Thymus (tissue), 11 donors: ENCODE data around the gene OR8H2. TPM values are rescaled to one million over a fixed set of nuclear protein-coding genes. Genes with fewer than 3 reads are reported as not detected.
"Not testable (repeated sequence)": the region's sequence is repeated elsewhere in the genome, so short reads cannot be mapped to it uniquely, and the experiment has no call there.

Source experiments
- DNase-seq, 9 donors: peaks; one replicate each; pipeline ENCODE4 v3.0.0-alpha.2; 2013; ENCODE audit warnings: low spot score in 9 of 9, low read depth in 6 of 9, missing footprints in 1 of 9
- H3K27ac ChIP-seq, 2 donors: one replicate each; pipeline ENCODE4 v1.5.1; 2013; ENCODE audit warnings: control low read depth in 1 of 2, low read depth in 1 of 2, low read length in 1 of 2, mild to moderate bottlenecking in 1 of 2, moderate library complexity in 1 of 2
- H3K27me3 ChIP-seq, 2 donors: one replicate each; pipeline ENCODE4 v1.5.1; 2013; ENCODE audit warnings: low read length in 1 of 2; ENCODE audit not compliant: control insufficient read depth in 2 of 2, insufficient read depth in 1 of 2
- H3K36me3 ChIP-seq, 2 donors: one replicate each; pipeline ENCODE4 v1.5.1; 2013; ENCODE audit warnings: low read length in 1 of 2, mild to moderate bottlenecking in 1 of 2, moderate library complexity in 1 of 2; ENCODE audit not compliant: control insufficient read depth in 2 of 2, insufficient read depth in 2 of 2
- H3K4me1 ChIP-seq, 2 donors: one replicate each; pipeline ENCODE4 v1.5.1; 2013; ENCODE audit warnings: low read length in 2 of 2; ENCODE audit not compliant: control insufficient read depth in 2 of 2, insufficient read depth in 2 of 2
- H3K4me3 ChIP-seq, 2 donors: one replicate each; pipeline ENCODE4 v1.5.1; 2013; ENCODE audit warnings: low read length in 2 of 2, control low read depth in 1 of 2, mild to moderate bottlenecking in 1 of 2
- H3K9me3 ChIP-seq, 2 donors: one replicate each; pipeline ENCODE4 v1.5.1; 2013; ENCODE audit warnings: low read length in 1 of 2, mild to moderate bottlenecking in 1 of 2; ENCODE audit not compliant: control insufficient read depth in 2 of 2, insufficient read depth in 1 of 2
- WGBS: extraction: QIAGEN DNeasy Blood & Tissue Kit; methylation state at CpG from one replicate; pipeline ENCODE4 v1.1.7; 2013; 5-methylcytosine and 5-hydroxymethylcytosine counted together
- polyA plus RNA-seq: library from polyadenylated mRNA; stranded (reverse); fragments of 200-250 nt; gene quantifications from one replicate; pipeline ENCODE4 v1.2.3, GENCODE V29; 2013
- total RNA-seq: library from RNA; stranded (reverse); fragments of 120-200 nt; gene quantifications from one replicate; pipeline ENCODE4 v1.2.4, GENCODE V29; 2013
- donor health status: healthy.

The OR8H2 gene
- total and polyA plus RNA-seq, 2 donors, result not detected

DNA sequence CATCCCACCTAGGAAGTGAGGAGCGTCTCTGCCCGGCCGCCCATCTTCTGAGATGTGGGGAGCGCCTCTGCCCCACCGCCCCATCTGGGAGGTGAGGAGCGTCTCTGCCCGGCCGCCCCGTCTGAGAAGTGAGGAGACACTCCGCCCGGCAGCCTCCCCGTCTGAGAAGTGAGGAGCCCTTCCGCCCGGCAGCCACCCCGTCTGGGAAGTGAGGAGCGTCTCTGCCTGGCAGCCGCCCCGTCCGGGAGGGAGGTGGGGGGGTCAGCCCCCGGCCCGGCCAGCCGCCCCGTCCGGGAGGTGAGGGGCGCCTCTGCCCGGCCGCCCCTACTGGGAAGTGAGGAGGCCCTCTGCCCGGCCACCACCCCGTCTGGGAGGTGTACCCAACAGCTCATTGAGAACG is 40.2 kb downstream of the OR8H2 start:
- 92% methylated on average over 30 of the region's 30 CpGs for WGBS
- not testable (repeated sequence) for H3K9me3 ChIP-seq

DNA sequence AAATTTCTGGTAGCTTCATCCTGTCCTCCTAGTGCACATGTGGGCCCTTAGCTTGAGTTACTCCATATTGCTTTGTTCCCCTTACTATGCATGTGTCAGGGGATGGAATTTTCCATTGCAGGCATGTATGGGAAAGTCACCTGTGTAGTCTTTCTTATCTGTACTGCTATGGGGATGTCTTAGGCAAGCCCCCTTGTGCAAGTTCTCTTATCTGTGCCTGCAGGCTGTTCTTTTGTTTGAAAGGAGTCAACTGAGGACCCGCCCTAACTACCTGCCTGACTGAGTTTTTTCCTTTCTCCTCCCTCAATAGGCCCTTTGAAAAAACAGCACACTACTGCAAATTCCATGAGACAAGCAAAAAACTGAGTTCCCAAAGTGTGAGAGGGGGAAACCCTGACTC is 47.9 kb downstream of the OR8H2 start:
- 90% methylated on average over 1 of the region's 1 CpG for WGBS

More for the DNA sequence above, 40.2 kb downstream of the OR8H2 start:
- not testable (repeated sequence) for DNase-seq, H3K4me3 ChIP-seq, H3K4me1 ChIP-seq, H3K27me3 ChIP-seq, H3K27ac ChIP-seq, H3K36me3 ChIP-seq

DNA sequence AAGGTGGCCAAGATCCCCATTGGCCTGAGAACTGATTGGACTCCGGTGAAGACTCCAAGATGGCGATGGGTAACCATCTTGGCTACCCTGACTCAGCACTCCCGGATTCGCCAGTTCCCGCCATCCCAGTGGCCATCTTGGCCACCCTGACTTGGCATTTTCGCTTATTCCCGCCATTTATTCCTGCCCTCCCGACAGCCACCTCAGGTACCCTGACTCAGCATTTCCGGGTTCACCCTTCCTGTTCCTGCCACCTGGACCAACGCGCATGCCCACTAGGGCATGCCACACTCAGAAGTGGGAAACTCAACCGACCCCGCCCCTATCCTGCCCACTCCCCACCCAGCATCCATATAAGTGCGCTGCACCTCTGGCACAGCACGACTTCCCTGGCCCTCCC is 48.8 kb downstream of the OR8H2 start:
- Histone ChIP-seq H3K4me3 (no peak overlapping the region), H3K9me3 (peaks cover 3 to 18% of the 10 kb centered on the region in 2 donors), H3K27ac (no peak overlapping the region), H3K4me1 (no peaks in the 10 kb centered on the region), H3K36me3 (no peaks in the 10 kb centered on the region), H3K27me3 (no peaks in the 10 kb centered on the region)
- no peak for DNase-seq
- 96% methylated on average over 15 of the region's 15 CpGs for WGBS

More for the DNA sequence above, 47.9 kb downstream of the OR8H2 start:
- Histone ChIP-seq H3K4me1 (no peaks in the 10 kb centered on the region), H3K27me3 (no peaks in the 10 kb centered on the region), H3K9me3 (peaks cover 3 to 18% of the 10 kb centered on the region in 2 donors), H3K4me3 (no peak overlapping the region), H3K36me3 (no peaks in the 10 kb centered on the region), H3K27ac (no peak overlapping the region)
- DNase-seq, result no peak

Other genes starting within 250 kb of the OR8H2 start
- not detected for gene TRIM51, start 220.4 kb upstream of the OR8H2 start, total RNA-seq
- gene TRIM51, start 220.4 kb upstream of the OR8H2 start, polyA plus RNA-seq, result not detected
- gene OR5W2, start 189.1 kb upstream of the OR8H2 start, total RNA-seq, result not detected
- not detected for gene OR5W2, start 189.1 kb upstream of the OR8H2 start, polyA plus RNA-seq
- not detected for gene OR5I1, start 167.3 kb upstream of the OR8H2 start, total RNA-seq
- gene OR5I1, start 167.3 kb upstream of the OR8H2 start, polyA plus RNA-seq, result not detected
- gene OR10AG1, start 133.7 kb upstream of the OR8H2 start, total RNA-seq, result not detected
- not detected for gene OR10AG1, start 133.7 kb upstream of the OR8H2 start, polyA plus RNA-seq
- gene OR5F1, start 109.1 kb upstream of the OR8H2 start, total RNA-seq, result not detected
- 0.02 TPM for gene OR5F1, start 109.1 kb upstream of the OR8H2 start, polyA plus RNA-seq
- gene OR5AS1, start 76.0 kb upstream of the OR8H2 start, total RNA-seq, result not detected
- not detected for gene OR5AS1, start 76.0 kb upstream of the OR8H2 start, polyA plus RNA-seq
- gene OR8I2, start 10.4 kb upstream of the OR8H2 start, total RNA-seq, result not detected
- not detected for gene OR8I2, start 10.4 kb upstream of the OR8H2 start, polyA plus RNA-seq
- gene OR8H3, start 18.7 kb downstream of the OR8H2 start, total RNA-seq, result not detected
- not detected for gene OR8H3, start 18.7 kb downstream of the OR8H2 start, polyA plus RNA-seq
- gene OR8J3, start 36.5 kb downstream of the OR8H2 start, total RNA-seq, result not detected
- not detected for gene OR8J3, start 36.5 kb downstream of the OR8H2 start, polyA plus RNA-seq
- not detected for gene OR8K5, start 56.6 kb downstream of the OR8H2 start, total RNA-seq
- gene OR8K5, start 56.6 kb downstream of the OR8H2 start, polyA plus RNA-seq, result not detected
- not detected for gene OR5J2, start 72.9 kb downstream of the OR8H2 start, total RNA-seq
- gene OR5J2, start 72.9 kb downstream of the OR8H2 start, polyA plus RNA-seq, result 0.02 TPM
- not detected for gene OR5T2, start 130.6 kb downstream of the OR8H2 start, total RNA-seq
- gene OR5T2, start 130.6 kb downstream of the OR8H2 start, polyA plus RNA-seq, result not detected
- not detected for gene OR5T3, start 148.6 kb downstream of the OR8H2 start, total RNA-seq
- not detected for gene OR5T3, start 148.6 kb downstream of the OR8H2 start, polyA plus RNA-seq
- gene OR5T1, start 170.5 kb downstream of the OR8H2 start, total RNA-seq, result not detected
- not detected for gene OR5T1, start 170.5 kb downstream of the OR8H2 start, polyA plus RNA-seq
- not detected for gene OR8H1, start 188.6 kb downstream of the OR8H2 start, total RNA-seq
- not detected for gene OR8H1, start 188.6 kb downstream of the OR8H2 start, polyA plus RNA-seq
- gene OR8K3, start 211.5 kb downstream of the OR8H2 start, total RNA-seq, result not detected
- not detected for gene OR8K3, start 211.5 kb downstream of the OR8H2 start, polyA plus RNA-seq
- gene OR8K1, start 242.4 kb downstream of the OR8H2 start, total RNA-seq, result not detected
- gene OR8K1, start 242.4 kb downstream of the OR8H2 start, polyA plus RNA-seq, result not detected